ENCODE measurements around the gene HMGXB3.

The HMGXB3 gene

DNA sequence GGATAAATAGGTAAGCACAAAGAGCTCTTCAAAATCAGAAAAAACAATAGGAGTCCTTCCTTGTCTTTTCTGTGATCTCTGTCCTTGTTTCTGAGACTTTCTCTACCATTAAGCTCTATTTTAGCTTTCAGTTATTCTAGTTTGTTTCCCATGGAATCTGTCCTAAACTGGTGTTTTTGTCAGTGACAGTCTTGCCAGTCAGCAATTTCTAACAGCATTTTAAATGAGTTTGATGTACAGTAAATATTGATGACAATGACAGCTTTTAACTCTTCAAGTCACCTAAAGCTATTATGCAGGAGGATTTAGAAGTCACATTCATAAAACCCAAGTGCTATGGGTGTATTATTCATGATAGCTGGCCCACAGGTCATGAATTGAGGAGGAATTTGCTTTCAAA lies 18.0 kb upstream of the HMGXB3 start:
- DNase-seq (ENCODE audit: low read depth) = no peak
- no peak overlapping the region for H3K4me3 ChIP-seq (ENCODE audit: low read depth, low read length)

DNA sequence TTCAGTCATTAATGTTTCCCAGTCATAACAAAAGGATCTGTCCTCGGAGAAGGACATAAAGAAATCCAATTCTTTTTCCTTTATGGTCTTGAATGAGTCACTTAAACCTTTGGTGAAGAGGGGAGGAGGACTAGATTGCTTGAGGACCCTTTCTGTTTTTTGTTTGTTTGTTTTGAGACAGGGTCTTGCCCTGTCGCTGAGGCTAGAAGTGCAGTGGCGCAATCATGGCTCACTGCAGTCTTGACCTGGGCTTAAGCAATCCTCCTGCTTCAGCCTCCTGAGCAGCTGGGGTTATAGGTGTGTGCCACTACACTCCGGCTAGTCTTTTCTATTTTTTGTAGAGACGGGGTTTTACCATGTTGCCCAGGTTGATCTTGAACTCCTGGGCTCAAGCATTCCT lies 12.4 kb upstream of the HMGXB3 start:
- no peak overlapping the region for H3K4me3 ChIP-seq (ENCODE audit: low read depth, low read length)
- no peak for DNase-seq (ENCODE audit: low read depth)

DNA sequence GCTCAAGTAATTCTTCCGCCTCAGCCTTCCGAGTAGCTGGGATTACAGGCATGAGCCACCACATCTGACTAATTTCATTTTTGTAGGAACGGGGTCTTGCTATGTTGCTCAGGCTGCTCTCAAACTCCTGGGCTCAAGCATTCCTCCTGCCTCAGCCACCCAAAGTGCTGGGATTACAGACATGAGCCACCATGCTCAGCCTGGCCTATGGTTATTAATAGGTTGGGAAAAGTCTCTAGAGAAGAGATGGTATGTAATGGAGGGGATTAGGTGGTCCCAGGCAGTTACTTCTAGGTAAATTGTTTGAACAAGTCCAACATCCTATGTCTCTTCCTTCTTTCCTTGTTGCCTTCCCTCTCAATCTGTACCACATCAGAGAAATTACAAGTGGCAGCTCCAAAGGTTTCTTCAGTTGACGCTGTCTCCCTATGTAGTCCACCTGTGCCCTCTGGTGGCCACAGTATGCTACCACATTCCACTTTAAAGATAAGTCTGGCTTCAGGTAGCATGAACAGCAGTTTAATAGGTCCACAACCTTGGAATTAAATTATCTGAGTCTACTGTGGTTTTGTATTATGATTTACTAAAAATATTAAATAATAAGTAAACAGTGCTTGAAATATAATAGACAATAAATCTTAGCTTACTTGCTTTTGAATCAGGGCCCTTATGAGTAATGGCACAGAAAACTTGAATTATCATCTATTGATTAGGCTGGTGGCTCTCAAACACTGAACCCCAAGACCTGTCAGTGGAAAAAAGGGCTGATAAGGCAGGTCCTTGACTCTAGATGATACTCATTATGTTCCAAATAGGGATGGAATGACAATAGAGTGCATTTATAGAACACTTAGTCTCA lies 9.8 kb upstream of the HMGXB3 start:
- peak; percentile 32 for DNase-seq (ENCODE audit: low read depth)
- no peak overlapping the region for H3K4me3 ChIP-seq (ENCODE audit: low read depth, low read length)

DNA sequence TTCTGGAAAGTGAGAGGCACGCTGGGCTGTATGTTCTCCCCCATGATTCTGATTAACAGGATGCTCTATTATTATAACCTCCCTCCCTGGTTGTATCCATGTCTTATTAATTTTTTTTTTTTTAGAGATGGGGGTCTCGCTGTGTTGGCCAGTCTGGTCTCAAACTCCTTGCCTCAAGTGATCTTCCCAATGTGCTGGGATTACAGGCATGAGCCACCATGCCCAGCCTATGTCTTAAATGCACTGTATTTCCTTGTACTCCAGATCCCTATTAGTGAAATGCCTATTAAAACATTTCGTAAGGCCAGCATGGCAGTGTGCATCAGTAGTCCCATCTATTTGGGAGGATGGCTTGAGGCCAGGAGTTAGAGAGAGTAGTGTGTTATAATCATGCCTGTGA lies 7.1 kb upstream of the HMGXB3 start:
- H3K4me3 ChIP-seq (ENCODE audit: low read depth, low read length) = no peak overlapping the region
- no peak for DNase-seq (ENCODE audit: low read depth)

DNA sequence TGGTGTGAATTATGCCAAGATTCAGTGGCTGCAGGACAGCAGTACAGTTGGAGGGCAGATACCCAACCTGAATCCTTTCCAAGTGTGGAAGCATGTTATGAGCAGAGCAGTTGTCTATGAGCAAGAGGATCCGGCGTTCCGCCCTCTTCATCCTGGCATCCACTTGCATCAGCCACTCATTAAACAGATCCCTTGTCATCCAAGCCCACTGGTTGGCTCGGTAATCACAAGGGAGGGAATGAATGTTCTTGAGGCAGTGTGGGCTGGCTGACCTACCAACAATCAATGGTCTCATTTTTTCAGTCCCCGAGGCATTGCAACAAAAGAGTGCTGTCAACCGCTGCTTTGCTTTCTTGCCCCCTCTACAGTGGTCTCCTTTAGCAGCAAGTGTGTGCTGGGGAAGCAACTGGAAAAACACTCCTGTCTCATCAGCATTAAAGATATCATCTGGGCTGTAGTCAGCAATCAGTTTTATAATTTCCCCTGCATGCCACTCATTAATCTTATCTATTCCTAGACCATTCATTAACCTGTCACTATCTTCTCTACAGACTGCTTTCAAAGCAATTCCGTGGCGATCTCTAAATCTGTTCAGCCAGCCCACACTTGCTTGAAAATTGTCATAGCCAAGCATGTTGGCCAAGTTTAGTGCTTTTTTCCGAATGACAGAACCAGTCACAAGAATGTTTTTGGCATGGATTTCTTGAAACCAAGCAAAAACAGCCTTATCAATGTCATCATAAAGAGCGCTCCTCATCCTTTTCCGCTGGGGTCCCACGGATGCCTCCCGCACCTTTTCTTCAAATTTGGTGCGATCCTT lies 4.9 kb upstream of the HMGXB3 start:
- no peak for DNase-seq (ENCODE audit: low read depth)
- H3K4me3 ChIP-seq (ENCODE audit: low read depth, low read length) = no peak overlapping the region

DNA sequence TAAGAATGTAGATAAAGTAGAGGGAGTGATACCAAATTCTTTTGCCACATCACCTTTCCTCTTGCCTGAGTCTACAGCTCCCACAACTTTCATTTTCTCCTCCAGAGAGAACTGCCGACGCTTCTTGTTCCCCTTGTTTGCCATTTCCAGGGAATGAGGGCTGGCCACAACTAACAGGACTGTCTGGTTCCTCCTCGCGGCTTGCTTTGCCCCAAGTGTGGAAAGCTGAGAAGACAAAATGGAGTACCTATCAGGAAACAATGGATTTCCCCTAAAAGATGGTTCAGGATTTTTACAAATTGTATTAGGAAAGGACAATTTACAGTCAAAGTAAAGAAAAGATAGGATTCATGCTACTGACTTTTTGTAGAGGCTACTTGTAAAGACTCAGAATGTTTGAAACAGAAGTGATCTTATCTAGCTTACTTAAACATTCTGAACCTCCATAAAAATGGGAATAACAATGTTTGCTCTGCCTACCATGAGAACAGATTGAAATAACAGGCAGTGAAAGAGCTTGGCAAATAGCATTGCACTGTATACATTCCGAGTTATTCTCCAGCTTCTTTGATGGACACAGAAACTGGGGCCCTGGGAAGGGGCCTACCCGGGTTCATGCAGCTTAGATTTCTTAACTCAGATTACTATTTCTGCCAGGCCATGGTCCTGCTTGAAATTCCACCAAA lies 4.2 kb upstream of the HMGXB3 start:
- H3K4me3 ChIP-seq (ENCODE audit: low read depth, low read length) = no peak overlapping the region
- no peak for DNase-seq (ENCODE audit: low read depth)

DNA sequence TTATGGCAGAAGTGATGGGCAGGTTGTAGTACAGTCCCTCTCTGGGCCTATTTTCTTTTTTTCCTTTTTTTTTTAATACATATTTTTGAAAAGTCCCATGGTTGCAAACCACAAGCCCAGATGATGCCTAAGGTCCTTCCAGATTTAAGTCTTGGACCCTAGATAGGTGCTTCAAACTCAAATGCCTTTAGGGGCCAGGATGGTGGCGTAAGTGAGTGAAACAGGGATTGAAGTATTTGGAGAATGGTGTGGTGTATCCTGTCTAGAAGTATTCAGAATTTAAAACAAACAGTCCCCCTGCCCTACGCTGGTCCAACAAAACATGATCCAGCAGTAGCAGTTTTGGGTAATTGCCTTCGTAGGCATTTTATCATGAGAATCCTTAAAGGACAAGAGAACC lies 2.3 kb upstream of the HMGXB3 start:
- no peak for DNase-seq (ENCODE audit: low read depth)
- no peak overlapping the region for H3K4me3 ChIP-seq (ENCODE audit: low read depth, low read length)

DNA sequence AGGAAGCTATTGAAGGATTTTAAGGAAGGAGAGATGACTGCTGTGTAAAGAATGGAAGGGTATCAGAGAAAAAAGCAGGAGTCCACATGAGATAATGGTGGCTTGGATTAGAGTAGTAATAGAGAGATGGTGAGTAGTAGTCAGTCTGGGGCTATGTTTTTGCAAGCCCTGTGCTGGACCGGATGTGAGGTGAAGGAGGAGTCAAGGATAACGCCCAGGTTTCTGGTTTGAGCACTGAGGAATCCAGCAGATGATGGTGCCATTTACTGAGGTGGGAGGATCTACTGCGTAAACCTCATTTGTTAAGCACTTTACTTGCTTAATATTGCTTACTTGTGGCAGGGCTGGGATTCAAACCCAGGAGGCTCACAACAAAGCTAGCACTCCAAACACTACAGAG lies 1.2 kb upstream of the HMGXB3 start:
- peak overlapping the region; percentile 96 for H3K4me3 ChIP-seq (ENCODE audit: low read depth, low read length)
- DNase-seq (ENCODE audit: low read depth) = no peak

DNA sequence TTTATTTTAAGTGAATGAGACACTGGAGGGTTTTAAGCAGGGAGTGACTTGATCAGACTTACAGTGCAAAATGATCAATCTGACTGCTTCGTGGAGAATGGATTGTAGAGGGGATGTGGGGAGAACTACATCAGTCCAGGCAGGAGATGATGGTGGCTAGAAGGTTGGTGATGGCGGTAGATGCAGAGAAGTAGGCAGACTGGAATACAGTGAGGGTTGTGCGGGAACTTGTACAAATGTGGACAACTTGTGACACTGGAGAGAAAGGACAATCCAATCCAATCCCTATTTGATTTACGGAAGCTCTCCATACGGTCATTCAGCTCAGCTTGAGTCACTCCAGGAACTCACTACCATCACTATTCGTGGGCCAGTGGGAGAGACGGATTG lies 678 bp upstream of the HMGXB3 start:
- H3K4me3 ChIP-seq (ENCODE audit: low read depth, low read length) = peak overlapping the region; percentile 96
- no peak for DNase-seq (ENCODE audit: low read depth)

DNA sequence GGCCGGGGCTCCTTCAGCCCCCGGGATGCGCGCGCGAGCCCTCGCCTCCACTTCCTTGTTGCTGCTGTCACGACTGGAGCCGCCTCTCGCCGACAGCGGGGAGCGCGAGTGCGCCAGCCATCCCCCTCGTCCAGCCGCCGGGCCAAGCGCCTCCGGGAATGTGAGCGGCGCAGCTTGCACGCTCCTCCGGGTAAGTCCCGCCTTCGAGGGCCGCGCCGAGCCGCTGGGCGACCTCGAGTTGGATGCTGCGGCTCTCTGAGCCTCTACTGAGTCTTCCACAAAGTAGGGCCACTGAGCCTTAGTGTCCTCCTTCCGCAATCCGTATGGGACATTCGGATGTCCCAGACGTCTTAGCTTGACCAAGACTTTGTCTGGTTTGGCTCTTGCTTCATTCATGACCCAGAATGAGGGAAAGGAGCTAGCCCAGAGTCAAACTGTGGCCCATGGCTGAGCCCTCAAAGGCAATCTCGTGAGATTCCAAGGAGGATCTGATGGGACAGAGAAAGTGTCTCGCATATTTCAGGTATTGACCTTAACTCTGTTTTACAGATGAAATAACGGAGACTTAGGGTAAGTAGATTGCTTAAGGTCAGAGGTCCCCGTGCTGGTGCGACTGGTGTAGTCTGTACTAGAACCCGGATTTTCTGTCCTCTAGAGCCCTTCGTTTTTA lies 586 bp downstream of the HMGXB3 start:
- peak overlapping the region; percentile 96 for H3K4me3 ChIP-seq (ENCODE audit: low read depth, low read length)
- DNase-seq (ENCODE audit: low read depth) = no peak

DNA sequence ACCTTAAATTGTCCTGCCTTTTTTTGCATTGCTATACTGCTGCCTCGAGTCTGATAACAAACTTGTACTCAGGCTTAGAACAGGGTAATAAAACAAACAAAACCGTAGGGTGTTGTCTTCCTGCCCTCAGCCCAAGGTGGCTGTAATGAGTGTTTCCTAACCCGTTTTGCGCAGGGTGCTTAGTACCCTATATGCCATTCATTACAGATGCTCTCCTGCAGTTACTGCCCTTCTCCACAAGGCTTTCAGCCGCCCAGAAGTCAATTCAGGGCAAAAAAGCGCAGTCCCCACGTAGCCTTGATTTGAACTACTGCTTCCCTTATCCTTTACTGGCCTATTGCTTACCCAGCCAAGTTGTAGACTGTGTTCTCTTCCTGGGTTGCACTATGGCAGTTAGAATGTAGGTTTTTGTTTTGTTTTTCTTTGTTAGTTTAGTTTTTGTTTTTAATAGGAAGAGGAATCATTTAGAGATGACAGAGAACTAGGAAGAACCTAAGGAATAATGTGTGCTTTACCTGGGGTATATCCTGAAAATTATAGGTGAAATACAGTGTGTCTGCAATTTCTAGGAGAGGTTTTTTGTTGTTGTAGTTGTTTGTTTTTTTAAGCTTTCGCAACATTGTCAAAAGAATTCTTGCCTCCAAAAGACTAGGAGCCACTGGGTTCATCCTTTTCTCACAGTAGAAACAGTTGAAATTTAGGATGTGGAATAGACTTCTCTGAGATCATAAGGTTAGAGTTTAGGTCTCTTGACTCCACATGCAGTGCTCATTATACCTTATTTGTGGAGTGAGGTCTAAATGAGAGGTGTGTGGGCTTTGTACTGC lies 1.3 kb downstream of the HMGXB3 start:
- peak overlapping the region; percentile 96 for H3K4me3 ChIP-seq (ENCODE audit: low read depth, low read length)

DNA sequence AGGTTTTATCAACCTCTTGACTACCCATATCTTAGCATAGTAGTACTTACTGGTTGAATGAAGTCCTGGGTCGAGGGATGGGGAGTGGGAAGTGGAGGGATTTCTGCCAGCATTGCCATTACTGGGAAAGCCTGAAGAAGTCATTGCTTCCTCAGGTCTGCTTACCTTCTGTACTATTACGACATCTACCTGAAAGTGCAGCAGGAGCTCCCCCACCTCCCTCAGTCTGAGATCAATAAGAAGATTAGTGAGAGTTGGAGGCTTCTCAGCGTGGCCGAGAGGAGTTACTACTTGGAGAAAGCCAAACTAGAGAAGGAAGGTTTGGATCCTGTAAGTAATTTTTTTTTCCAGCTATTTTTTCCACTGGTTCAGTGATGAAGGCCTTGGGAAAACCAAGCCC lies 5.8 kb downstream of the HMGXB3 start:
- no peak overlapping the region for H3K4me3 ChIP-seq (ENCODE audit: low read depth, low read length)

More for the DNA sequence above, 1.3 kb downstream of the HMGXB3 start:
- peak; percentile 32 for DNase-seq (ENCODE audit: low read depth)

DNA sequence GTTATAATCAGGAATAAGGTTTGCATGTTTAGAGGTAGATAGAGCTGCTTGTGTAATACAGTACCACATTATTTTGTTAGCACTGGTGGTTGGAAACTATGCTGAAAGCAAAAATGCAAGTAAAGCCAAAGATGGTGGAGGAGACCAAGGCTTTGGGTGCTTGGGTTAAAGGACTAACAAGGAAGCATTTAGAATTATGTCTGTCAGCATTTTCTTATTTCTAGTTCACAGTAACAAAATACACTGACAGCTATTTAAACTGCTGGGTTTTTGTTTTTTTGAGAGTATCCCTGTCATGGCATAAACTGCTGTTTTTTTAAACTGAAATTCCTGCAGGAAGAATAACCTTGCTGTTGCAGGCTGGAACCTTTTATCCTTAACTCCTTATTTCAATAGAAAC lies 6.5 kb downstream of the HMGXB3 start:
- H3K4me3 ChIP-seq (ENCODE audit: low read depth, low read length) = no peak overlapping the region
- no peak for DNase-seq (ENCODE audit: low read depth)

More for the DNA sequence above, 5.8 kb downstream of the HMGXB3 start:
- no peak for DNase-seq (ENCODE audit: low read depth)

DNA sequence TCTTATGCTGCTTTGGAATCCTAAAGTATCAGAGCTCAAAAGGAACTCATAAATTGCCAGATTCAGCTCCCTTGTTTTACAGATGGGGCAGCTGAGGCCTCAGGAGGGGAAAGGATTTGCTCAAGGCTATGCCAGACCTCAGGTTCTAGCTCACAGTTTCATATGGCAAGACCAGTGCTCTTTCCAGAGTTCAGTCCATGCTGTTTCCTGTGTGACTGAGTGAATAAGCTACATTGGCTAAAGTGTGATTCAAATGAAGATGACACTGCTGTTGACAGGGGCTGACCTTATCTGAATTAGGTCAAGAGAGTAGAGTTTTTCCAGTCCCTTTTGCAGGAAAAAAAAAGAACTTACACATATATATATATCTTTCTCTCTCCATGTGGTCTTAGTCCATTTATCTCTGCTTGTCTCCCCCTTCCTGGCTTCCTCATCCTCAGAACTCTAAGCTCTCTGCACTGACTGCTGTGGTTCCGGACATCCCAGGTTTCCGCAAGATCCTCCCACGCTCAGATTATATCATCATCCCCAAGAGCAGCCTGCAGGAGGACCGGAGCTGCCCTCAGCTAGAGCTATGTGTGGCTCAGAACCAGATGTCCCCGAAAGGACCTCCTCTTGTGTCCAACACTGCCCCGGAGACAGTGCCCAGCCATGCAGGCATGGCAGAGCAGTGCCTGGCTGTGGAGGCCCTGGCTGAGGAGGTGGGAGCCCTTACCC lies 9.3 kb downstream of the HMGXB3 start:
- DNase-seq (ENCODE audit: low read depth) = no peak
- H3K4me3 ChIP-seq (ENCODE audit: low read depth, low read length) = no peak overlapping the region

DNA sequence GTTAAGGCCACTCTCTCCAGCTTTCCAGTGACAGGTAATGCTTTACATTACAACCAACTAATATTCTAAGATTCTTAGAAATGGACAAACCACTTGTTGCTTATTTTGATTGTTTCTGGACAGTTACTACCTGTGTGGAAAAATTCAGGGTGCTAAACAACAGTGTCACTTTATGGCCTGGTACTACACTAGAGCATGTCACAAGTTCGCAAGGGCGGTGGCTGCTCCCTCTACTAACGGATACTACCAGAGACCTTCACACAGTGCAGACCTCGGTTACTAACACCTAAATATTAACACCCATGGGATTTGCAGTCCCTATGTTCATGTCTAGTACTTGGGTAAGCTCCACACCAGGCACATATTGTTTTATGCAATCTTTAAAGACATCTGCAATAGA lies 13.4 kb downstream of the HMGXB3 start:
- DNase-seq (ENCODE audit: low read depth) = no peak
- no peak overlapping the region for H3K4me3 ChIP-seq (ENCODE audit: low read depth, low read length)

DNA sequence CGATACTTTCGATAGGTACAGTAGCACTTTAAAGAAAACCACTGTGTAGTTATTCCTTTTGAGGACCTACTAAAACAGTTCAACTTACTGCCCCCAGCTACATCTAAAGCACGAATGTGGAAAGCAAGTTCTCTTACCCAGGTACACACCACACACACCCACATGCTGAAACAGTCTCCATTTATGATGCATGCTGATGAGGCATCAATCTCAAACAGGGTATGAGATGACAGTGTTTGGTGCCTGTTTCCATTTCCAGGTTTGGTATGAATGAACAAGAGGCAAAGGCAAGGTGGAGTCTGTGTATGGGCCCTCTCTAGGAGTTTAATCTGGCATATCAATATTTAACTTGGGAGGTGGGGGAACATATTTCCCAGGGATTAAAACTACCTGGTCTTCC lies 13.9 kb downstream of the HMGXB3 start:
- no peak for DNase-seq (ENCODE audit: low read depth)
- H3K4me3 ChIP-seq (ENCODE audit: low read depth, low read length) = no peak overlapping the region

DNA sequence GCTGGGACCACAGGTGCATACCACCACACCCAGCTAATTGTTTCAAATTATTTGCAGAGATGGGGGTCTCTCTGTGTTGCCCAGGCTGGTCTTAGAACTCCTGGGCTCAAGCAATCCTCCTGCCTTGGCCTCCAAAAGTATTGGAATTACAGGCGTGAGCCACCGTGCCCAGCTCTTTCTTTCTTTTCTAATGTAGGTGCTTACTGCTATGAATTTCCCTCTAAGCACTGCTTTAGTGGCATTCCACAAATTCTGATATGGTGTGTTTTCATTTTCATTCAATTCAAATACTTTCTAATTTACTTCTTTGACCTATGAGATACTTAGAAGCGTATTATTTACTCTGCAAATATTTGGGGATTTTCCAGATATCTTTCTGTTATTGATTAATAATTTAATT lies 14.9 kb downstream of the HMGXB3 start:
- DNase-seq (ENCODE audit: low read depth) = no peak
- H3K4me3 ChIP-seq (ENCODE audit: low read depth, low read length) = no peak overlapping the region

DNA sequence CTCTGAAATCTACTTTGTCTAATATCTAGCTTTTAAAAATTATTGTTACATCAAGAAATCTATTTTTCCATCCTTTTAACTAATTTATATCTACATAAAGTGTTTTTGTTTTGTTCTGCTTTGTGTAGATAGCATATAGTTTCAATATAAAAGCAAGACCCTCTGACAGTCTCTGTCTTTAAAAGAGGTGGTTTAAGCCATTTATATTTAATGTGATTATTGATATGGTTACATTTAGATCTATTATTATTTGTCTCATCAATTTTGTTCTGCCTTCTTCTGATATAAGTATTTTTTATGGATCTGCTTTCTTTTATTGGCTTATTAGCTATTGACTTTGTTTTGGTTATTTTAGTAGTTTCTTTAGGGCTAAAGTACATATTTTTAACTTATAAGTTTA lies 16.0 kb downstream of the HMGXB3 start:
- DNase-seq (ENCODE audit: low read depth) = no peak
- no peak overlapping the region for H3K4me3 ChIP-seq (ENCODE audit: low read depth, low read length)

All from skeletal muscle cell (primary cell).